ENCODE data around the gene TBXT.
"Not testable (repeated sequence)": the region's sequence is repeated elsewhere in the genome, so short reads cannot be mapped to it uniquely, and the experiment has no call there.

TBXT gene

GRCh38 chr6:166156942-166157341 is 10.7 kb downstream of the TBXT start:
- Histone ChIP-seq H3K4me1 (ENCODE audit: control insufficient read depth in 2 of 2, insufficient read depth in 2 of 2, low read length in 2 of 2) (no peaks in the 10 kb centered on the region), H3K27ac (ENCODE audit: low read depth in 2 of 2, low read length in 2 of 2) (no peak overlapping the region), H3K9me3 (ENCODE audit: control insufficient read depth in 2 of 2, low read length in 2 of 2) (no peaks in the 10 kb centered on the region), H3K9ac (ENCODE audit: low read depth in 1 of 2, low read length in 2 of 2) (no peak overlapping the region), H3K4me3 (ENCODE audit: low read length in 2 of 2) (no peak overlapping the region), H3K36me3 (ENCODE audit: control insufficient read depth in 2 of 2, insufficient read depth in 2 of 2, low read length in 2 of 2) (no peaks in the 10 kb centered on the region), H3K27me3 (ENCODE audit: control insufficient read depth in 2 of 2, insufficient read depth in 2 of 2, low read length in 2 of 2) (no peaks in the 10 kb centered on the region)

- no peaks in the 10 kb centered on the region for H3K9me3 ChIP-seq (ENCODE audit: control insufficient read depth in 2 of 2, low read length in 2 of 2)
- no peaks in the 10 kb centered on the region for H3K4me1 ChIP-seq (ENCODE audit: control insufficient read depth in 2 of 2, insufficient read depth in 2 of 2, low read length in 2 of 2)
- no peak overlapping the region for H3K9ac ChIP-seq (ENCODE audit: low read depth in 1 of 2, low read length in 2 of 2)
- H3K27ac ChIP-seq (ENCODE audit: low read depth in 2 of 2, low read length in 2 of 2), result no peak overlapping the region
- no peak overlapping the region for H3K4me3 ChIP-seq (ENCODE audit: low read length in 2 of 2)
- no peaks in the 10 kb centered on the region for H3K36me3 ChIP-seq (ENCODE audit: control insufficient read depth in 2 of 2, insufficient read depth in 2 of 2, low read length in 2 of 2)
- no peaks in the 10 kb centered on the region for H3K27me3 ChIP-seq (ENCODE audit: control insufficient read depth in 2 of 2, insufficient read depth in 2 of 2, low read length in 2 of 2)
Observed at GRCh38 chr6:166153966-166154365, 13.7 kb downstream of the TBXT start.

GRCh38 chr6:166152660-166153059 is 15.0 kb downstream of the TBXT start:
- Histone ChIP-seq H3K36me3 (ENCODE audit: control insufficient read depth in 2 of 2, insufficient read depth in 2 of 2, low read length in 2 of 2) (no peaks in the 10 kb centered on the region), H3K4me3 (ENCODE audit: low read length in 2 of 2) (no peak overlapping the region), H3K4me1 (ENCODE audit: control insufficient read depth in 2 of 2, insufficient read depth in 2 of 2, low read length in 2 of 2) (no peaks in the 10 kb centered on the region)

GRCh38 chr6:166151798-166152197 is 15.9 kb downstream of the TBXT start:
- H3K4me3 ChIP-seq (ENCODE audit: low read length in 2 of 2), result no peak overlapping the region
- H3K27me3 ChIP-seq (ENCODE audit: control insufficient read depth in 2 of 2, insufficient read depth in 2 of 2, low read length in 2 of 2), result no peaks in the 10 kb centered on the region
- no peak overlapping the region for H3K9ac ChIP-seq (ENCODE audit: low read depth in 1 of 2, low read length in 2 of 2)
- no peaks in the 10 kb centered on the region for H3K9me3 ChIP-seq (ENCODE audit: control insufficient read depth in 2 of 2, low read length in 2 of 2)
- H3K27ac ChIP-seq (ENCODE audit: low read depth in 2 of 2, low read length in 2 of 2), result no peak overlapping the region
- H3K36me3 ChIP-seq (ENCODE audit: control insufficient read depth in 2 of 2, insufficient read depth in 2 of 2, low read length in 2 of 2), result no peaks in the 10 kb centered on the region
- H3K4me1 ChIP-seq (ENCODE audit: control insufficient read depth in 2 of 2, insufficient read depth in 2 of 2, low read length in 2 of 2), result no peaks in the 10 kb centered on the region

More at GRCh38 chr6:166152660-166153059, 15.0 kb downstream of the TBXT start:
- no peaks in the 10 kb centered on the region for H3K9me3 ChIP-seq (ENCODE audit: control insufficient read depth in 2 of 2, low read length in 2 of 2)
- H3K27me3 ChIP-seq (ENCODE audit: control insufficient read depth in 2 of 2, insufficient read depth in 2 of 2, low read length in 2 of 2), result no peaks in the 10 kb centered on the region
- no peak overlapping the region for H3K9ac ChIP-seq (ENCODE audit: low read depth in 1 of 2, low read length in 2 of 2)
- no peak overlapping the region for H3K27ac ChIP-seq (ENCODE audit: low read depth in 2 of 2, low read length in 2 of 2)

- no peaks in the 10 kb centered on the region for H3K4me1 ChIP-seq (ENCODE audit: control insufficient read depth in 2 of 2, insufficient read depth in 2 of 2, low read length in 2 of 2)
- H3K9ac ChIP-seq (ENCODE audit: low read depth in 1 of 2, low read length in 2 of 2), result no peak overlapping the region
- no peaks in the 10 kb centered on the region for H3K9me3 ChIP-seq (ENCODE audit: control insufficient read depth in 2 of 2, low read length in 2 of 2)
- H3K27ac ChIP-seq (ENCODE audit: low read depth in 2 of 2, low read length in 2 of 2), result no peak overlapping the region
- H3K4me3 ChIP-seq (ENCODE audit: low read length in 2 of 2), result no peak overlapping the region
- H3K27me3 ChIP-seq (ENCODE audit: control insufficient read depth in 2 of 2, insufficient read depth in 2 of 2, low read length in 2 of 2), result no peaks in the 10 kb centered on the region
- no peaks in the 10 kb centered on the region for H3K36me3 ChIP-seq (ENCODE audit: control insufficient read depth in 2 of 2, insufficient read depth in 2 of 2, low read length in 2 of 2)
Observed at GRCh38 chr6:166145751-166146150, 21.9 kb downstream of the TBXT start.

- no peak overlapping the region for H3K27ac ChIP-seq (ENCODE audit: low read depth in 2 of 2, low read length in 2 of 2)
Observed at GRCh38 chr6:166143011-166143410, 24.6 kb downstream of the TBXT start.

GRCh38 chr6:166127624-166128472 is 39.8 kb downstream of the TBXT start:
- no peaks in the 10 kb centered on the region for H3K9me3 ChIP-seq (ENCODE audit: control insufficient read depth in 2 of 2, low read length in 2 of 2)
- no peak overlapping the region for H3K27ac ChIP-seq (ENCODE audit: low read depth in 2 of 2, low read length in 2 of 2)
- no peak overlapping the region for H3K4me3 ChIP-seq (ENCODE audit: low read length in 2 of 2)
- H3K9ac ChIP-seq (ENCODE audit: low read depth in 1 of 2, low read length in 2 of 2), result no peak overlapping the region
- no peaks in the 10 kb centered on the region for H3K4me1 ChIP-seq (ENCODE audit: control insufficient read depth in 2 of 2, insufficient read depth in 2 of 2, low read length in 2 of 2)
- H3K36me3 ChIP-seq (ENCODE audit: control insufficient read depth in 2 of 2, insufficient read depth in 2 of 2, low read length in 2 of 2), result no peaks in the 10 kb centered on the region
- peaks cover 0 to 6% of the 10 kb centered on the region in 2 donors for H3K27me3 ChIP-seq (ENCODE audit: control insufficient read depth in 2 of 2, insufficient read depth in 2 of 2, low read length in 2 of 2)

More at GRCh38 chr6:166143011-166143410, 24.6 kb downstream of the TBXT start:
- Histone ChIP-seq H3K9me3 (ENCODE audit: control insufficient read depth in 2 of 2, low read length in 2 of 2) (no peaks in the 10 kb centered on the region), H3K4me3 (ENCODE audit: low read length in 2 of 2) (no peak overlapping the region), H3K9ac (ENCODE audit: low read depth in 1 of 2, low read length in 2 of 2) (no peak overlapping the region), H3K4me1 (ENCODE audit: control insufficient read depth in 2 of 2, insufficient read depth in 2 of 2, low read length in 2 of 2) (no peaks in the 10 kb centered on the region), H3K36me3 (ENCODE audit: control insufficient read depth in 2 of 2, insufficient read depth in 2 of 2, low read length in 2 of 2) (no peaks in the 10 kb centered on the region), H3K27me3 (ENCODE audit: control insufficient read depth in 2 of 2, insufficient read depth in 2 of 2, low read length in 2 of 2) (no peaks in the 10 kb centered on the region)

GRCh38 chr6:166123115-166123514 is 44.5 kb downstream of the TBXT start:
- H3K4me1 ChIP-seq (ENCODE audit: control insufficient read depth in 2 of 2, insufficient read depth in 2 of 2, low read length in 2 of 2); H3K27me3 ChIP-seq (ENCODE audit: control insufficient read depth in 2 of 2, insufficient read depth in 2 of 2, low read length in 2 of 2); H3K9ac ChIP-seq (ENCODE audit: low read depth in 1 of 2, low read length in 2 of 2); H3K36me3 ChIP-seq (ENCODE audit: control insufficient read depth in 2 of 2, insufficient read depth in 2 of 2, low read length in 2 of 2); H3K9me3 ChIP-seq (ENCODE audit: control insufficient read depth in 2 of 2, low read length in 2 of 2); H3K4me3 ChIP-seq (ENCODE audit: low read length in 2 of 2); H3K27ac ChIP-seq (ENCODE audit: low read depth in 2 of 2, low read length in 2 of 2): not testable (repeated sequence)

GRCh38 chr6:166121726-166122125 is 45.9 kb downstream of the TBXT start:
- Histone ChIP-seq H3K4me1 (ENCODE audit: control insufficient read depth in 2 of 2, insufficient read depth in 2 of 2, low read length in 2 of 2) (no peaks in the 10 kb centered on the region), H3K9ac (ENCODE audit: low read depth in 1 of 2, low read length in 2 of 2) (no peak overlapping the region), H3K27ac (ENCODE audit: low read depth in 2 of 2, low read length in 2 of 2) (no peak overlapping the region), H3K9me3 (ENCODE audit: control insufficient read depth in 2 of 2, low read length in 2 of 2) (no peaks in the 10 kb centered on the region), H3K27me3 (ENCODE audit: control insufficient read depth in 2 of 2, insufficient read depth in 2 of 2, low read length in 2 of 2) (peaks cover 0 to 6% of the 10 kb centered on the region in 2 donors), H3K36me3 (ENCODE audit: control insufficient read depth in 2 of 2, insufficient read depth in 2 of 2, low read length in 2 of 2) (no peaks in the 10 kb centered on the region), H3K4me3 (ENCODE audit: low read length in 2 of 2) (no peak overlapping the region)

GRCh38 chr6:166119116-166119911 is 48.3 kb downstream of the TBXT start:
- Histone ChIP-seq H3K27ac (ENCODE audit: low read depth in 2 of 2, low read length in 2 of 2) (no peak overlapping the region), H3K36me3 (ENCODE audit: control insufficient read depth in 2 of 2, insufficient read depth in 2 of 2, low read length in 2 of 2) (no peaks in the 10 kb centered on the region), H3K4me1 (ENCODE audit: control insufficient read depth in 2 of 2, insufficient read depth in 2 of 2, low read length in 2 of 2) (no peaks in the 10 kb centered on the region), H3K4me3 (ENCODE audit: low read length in 2 of 2) (peak overlapping the region in 1 of 2 donors; percentile 30), H3K9ac (ENCODE audit: low read depth in 1 of 2, low read length in 2 of 2) (no peak overlapping the region), H3K9me3 (ENCODE audit: control insufficient read depth in 2 of 2, low read length in 2 of 2) (no peaks in the 10 kb centered on the region), H3K27me3 (ENCODE audit: control insufficient read depth in 2 of 2, insufficient read depth in 2 of 2, low read length in 2 of 2) (no peaks in the 10 kb centered on the region)
